ENCODE results near the gene GSDME. TPM values are rescaled to one million over a fixed set of nuclear protein-coding genes. Genes with fewer than 3 reads are reported as not detected.

The GSDME gene
- total RNA-seq, 1 experiment from 2014 or later = 5.5 TPM

DNA sequence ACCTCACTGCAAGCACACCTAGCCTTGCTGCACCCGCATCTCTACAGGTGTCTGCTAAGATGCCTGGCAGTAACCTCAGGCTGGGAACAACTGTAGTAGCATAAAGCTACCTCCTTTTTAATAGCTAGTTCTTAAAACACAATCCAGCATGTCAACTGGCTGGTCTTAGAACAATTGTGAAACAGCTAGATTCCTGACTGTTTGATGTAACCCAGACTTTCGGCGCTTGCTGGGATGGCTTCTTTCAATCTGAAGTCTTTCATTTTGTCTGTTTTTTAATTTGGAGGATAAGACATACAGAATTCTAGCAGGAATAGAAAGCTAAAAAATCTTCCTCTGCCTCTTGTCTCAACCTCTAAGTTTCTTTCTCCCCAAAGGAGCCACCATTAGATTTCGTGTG, 59.8 kb downstream of the GSDME start:
- no peak overlapping the region for H4K91ac ChIP-seq (ENCODE audit: insufficient read length, low read depth, low read length)
- Mint-ChIP-seq H3K4me1 (peaks cover 16 to 18% of the 10 kb centered on the region in 2 experiments), H3K27me3 (ENCODE audit: low read depth) (no peaks in the 10 kb centered on the region), H3K9me3 (no peaks in the 10 kb centered on the region), H3K4me3 (no peak overlapping the region), H3K27ac (no peak overlapping the region), H3K36me3 (ENCODE audit: insufficient read depth in 1 of 3, low read depth in 3 of 3) (peaks cover 11 to 22% (median 15%) of the 10 kb centered on the region in 3 experiments; a peak in 4 of 7 replicates)
- H3K4me1 ChIP-seq (ENCODE audit: insufficient read depth, low read length) = no peaks in the 10 kb centered on the region
- no peak overlapping the region for H2BK120ac ChIP-seq (ENCODE audit: low read depth, low read length, poor library complexity, severe bottlenecking)
- no peak overlapping the region for H3K56ac ChIP-seq (ENCODE audit: insufficient read length, low read depth, low read length)
- H3K79me1 ChIP-seq (ENCODE audit: insufficient read depth, low read depth, low read length, poor library complexity, severe bottlenecking) = no peaks in the 10 kb centered on the region
- no peak overlapping the region for H3K4ac ChIP-seq (ENCODE audit: low read depth, low read length)
- H3K14ac ChIP-seq (ENCODE audit: insufficient read depth, low read length) = no peak overlapping the region
- H3K9ac ChIP-seq (ENCODE audit: extremely low read depth, insufficient read length, low read length) = no peak overlapping the region
- H2AFZ ChIP-seq (ENCODE audit: low read length) = no peak overlapping the region
- H3K18ac ChIP-seq (ENCODE audit: insufficient read length, low read depth, low read length) = no peak overlapping the region
- no peak overlapping the region for H2BK15ac ChIP-seq (ENCODE audit: low read depth, low read length)
- no peaks in the 10 kb centered on the region for H3K79me2 ChIP-seq (ENCODE audit: insufficient read depth, low read length)
- H3K23me2 ChIP-seq (ENCODE audit: insufficient read length, low read depth, low read length, poor library complexity, severe bottlenecking) = no peaks in the 10 kb centered on the region
- no peak overlapping the region for H3K27ac ChIP-seq (ENCODE audit: insufficient read length, low read depth, low read length)
- WGBS (ENCODE audit: extremely low coverage, insufficient read length, low lambda C conversion rate) = no CpG with 5 or more reads among the region's 4 CpGs
- no peak for DNase-seq
- H2BK20ac ChIP-seq (ENCODE audit: low read depth, low read length, poor library complexity, severe bottlenecking) = no peak overlapping the region
- no peaks in the 10 kb centered on the region for H3K27me3 ChIP-seq (ENCODE audit: insufficient read depth, low read length)
- H4K5ac ChIP-seq (ENCODE audit: insufficient read length, low read depth, low read length) = no peak overlapping the region
- no peaks in the 10 kb centered on the region for H3K9me3 ChIP-seq (ENCODE audit: control insufficient read depth, low read depth, low read length)
- H3T11ph ChIP-seq (ENCODE audit: low read length) = no peak overlapping the region
- H4K20me1 ChIP-seq (ENCODE audit: control insufficient read depth, insufficient read depth, insufficient read length) = no peaks in the 10 kb centered on the region
- H3K4me2 ChIP-seq (ENCODE audit: insufficient read depth, insufficient read length, low read length) = no peak overlapping the region
- no peak overlapping the region for H2BK12ac ChIP-seq (ENCODE audit: insufficient read length, low read depth, low read length)
- H3K23ac ChIP-seq (ENCODE audit: insufficient read length, low read depth, low read length) = no peak overlapping the region
- H2BK5ac ChIP-seq (ENCODE audit: insufficient read length, low read length) = no peak overlapping the region
- H4K8ac ChIP-seq (replicated peaks; ENCODE audit: insufficient read length, low read depth, low read length) = no peak overlapping the region
- TF ChIP-seq, protein P1, sequence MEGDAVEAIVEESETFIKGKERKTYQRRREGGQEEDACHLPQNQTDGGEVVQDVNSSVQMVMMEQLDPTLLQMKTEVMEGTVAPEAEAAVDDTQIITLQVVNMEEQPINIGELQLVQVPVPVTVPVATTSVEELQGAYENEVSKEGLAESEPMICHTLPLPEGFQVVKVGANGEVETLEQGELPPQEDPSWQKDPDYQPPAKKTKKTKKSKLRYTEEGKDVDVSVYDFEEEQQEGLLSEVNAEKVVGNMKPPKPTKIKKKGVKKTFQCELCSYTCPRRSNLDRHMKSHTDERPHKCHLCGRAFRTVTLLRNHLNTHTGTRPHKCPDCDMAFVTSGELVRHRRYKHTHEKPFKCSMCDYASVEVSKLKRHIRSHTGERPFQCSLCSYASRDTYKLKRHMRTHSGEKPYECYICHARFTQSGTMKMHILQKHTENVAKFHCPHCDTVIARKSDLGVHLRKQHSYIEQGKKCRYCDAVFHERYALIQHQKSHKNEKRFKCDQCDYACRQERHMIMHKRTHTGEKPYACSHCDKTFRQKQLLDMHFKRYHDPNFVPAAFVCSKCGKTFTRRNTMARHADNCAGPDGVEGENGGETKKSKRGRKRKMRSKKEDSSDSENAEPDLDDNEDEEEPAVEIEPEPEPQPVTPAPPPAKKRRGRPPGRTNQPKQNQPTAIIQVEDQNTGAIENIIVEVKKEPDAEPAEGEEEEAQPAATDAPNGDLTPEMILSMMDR (conservative IDR thresholded peaks at IDR 0.05) = no peak
- no peak overlapping the region for H2AK5ac ChIP-seq (ENCODE audit: insufficient read length, low read length)

All from H9 (cell line).